Adrenal gland (tissue), 5 donors: ENCODE data around the gene PLPP1.

Experiments used
- CTCF ChIP-seq, 6 experiments: fragments of 450-650 bp in 4 of 6; fragments of 200-600 bp in 2 of 6; sonication (generic) in 1 of 6; IDR thresholded peaks; 1 replicate in 5 of 6; 2 replicates in 1 of 6; pipeline versions ENCODE4 v1.5.1 to v1.8.0; 2016 to 2021; ENCODE audit warnings: antibody characterized with exemption in 6 of 6, mild to moderate bottlenecking in 2 of 6, moderate library complexity in 1 of 6
- POLR2A ChIP-seq, 2 donors: fragments of 450-650 bp; IDR thresholded peaks; one replicate each; pipeline ENCODE4 v1.6.1; 2017; ENCODE audit warnings: antibody characterized with exemption in 2 of 2, mild to moderate bottlenecking in 2 of 2, moderate library complexity in 1 of 2
- donor health status: DM: no; HTN: no; CAD: no.

GRCh38 chr5:55480781-55481180 is 54.0 kb downstream of the PLPP1 start:
- TF ChIP-seq CTCF (IDR thresholded peaks at IDR 0.05) (no peak), POLR2A (IDR thresholded peaks at IDR 0.05) (no peak)
